Measurements from ENCODE around the gene VLDLR.

The VLDLR gene

DNA sequence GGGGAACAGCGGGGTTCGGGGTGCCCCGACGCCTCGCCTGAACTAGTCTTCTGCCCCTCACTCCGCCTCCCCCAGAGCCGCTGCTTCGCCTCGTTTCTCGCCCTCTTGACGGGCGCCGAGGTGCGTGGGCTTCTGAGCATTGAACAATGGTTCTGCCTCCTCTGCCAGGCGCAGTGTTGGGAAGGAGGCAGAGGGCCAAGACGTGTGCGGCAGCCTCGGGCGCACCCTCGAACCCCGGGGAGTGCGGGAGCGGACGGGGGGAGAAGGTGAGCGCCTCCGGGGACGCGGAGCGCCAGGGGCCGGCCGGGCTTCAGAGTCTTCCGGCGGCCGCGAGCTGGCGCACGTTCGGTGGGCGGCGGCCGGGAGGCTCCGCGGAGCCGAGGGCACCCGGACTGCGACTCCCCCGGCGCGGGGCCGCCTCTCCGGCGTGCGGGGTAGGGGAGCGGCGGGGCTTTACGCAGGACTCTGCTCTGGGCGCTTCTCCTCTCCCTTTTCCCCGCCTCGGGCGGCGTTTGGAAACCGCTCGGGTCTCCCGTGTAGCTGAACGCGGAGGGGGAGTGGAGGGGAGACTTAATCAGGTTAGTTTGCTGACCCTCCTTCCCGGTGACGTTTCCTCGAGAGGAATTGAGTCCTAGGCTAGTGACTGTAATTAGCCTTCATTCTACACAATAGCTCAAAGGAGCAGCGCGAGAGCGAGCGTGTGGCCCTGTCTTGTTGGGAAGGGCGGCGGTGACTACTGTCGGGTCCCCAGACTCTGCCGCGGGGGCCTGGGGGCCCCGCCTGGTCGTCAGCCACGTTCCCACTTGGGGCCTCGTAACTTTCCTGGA lies 1.1 kb downstream of the VLDLR start:
- DNase-seq, result no peak

GRCh38 chr9:2623288-2624050 lies 1.9 kb downstream of the VLDLR start:
- no peak for DNase-seq

- no peak for DNase-seq
Observed at GRCh38 chr9:2624051-2624682, 2.6 kb downstream of the VLDLR start.

DNA sequence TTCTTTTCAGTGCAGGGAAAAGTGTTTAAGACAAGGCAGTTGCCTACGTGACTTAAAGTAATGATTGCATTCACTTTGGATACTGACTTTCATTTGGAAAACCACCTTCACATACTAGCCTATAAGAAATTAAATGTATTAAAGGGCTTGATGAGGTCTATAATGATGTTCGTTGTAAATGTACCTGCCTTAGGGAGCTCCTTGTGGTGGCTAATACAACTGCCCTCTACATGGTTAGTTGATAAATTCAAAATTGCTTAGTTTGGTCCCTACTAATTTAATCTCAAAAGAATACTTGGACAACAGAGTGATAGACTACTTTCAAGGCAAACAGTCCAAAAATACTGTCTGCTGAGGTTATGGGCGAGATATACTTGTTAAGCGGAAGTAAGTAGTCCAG lies 3.8 kb downstream of the VLDLR start:
- no peak for DNase-seq

- no peak for DNase-seq
Observed at GRCh38 chr9:2628919-2629318, 7.3 kb downstream of the VLDLR start.

DNA sequence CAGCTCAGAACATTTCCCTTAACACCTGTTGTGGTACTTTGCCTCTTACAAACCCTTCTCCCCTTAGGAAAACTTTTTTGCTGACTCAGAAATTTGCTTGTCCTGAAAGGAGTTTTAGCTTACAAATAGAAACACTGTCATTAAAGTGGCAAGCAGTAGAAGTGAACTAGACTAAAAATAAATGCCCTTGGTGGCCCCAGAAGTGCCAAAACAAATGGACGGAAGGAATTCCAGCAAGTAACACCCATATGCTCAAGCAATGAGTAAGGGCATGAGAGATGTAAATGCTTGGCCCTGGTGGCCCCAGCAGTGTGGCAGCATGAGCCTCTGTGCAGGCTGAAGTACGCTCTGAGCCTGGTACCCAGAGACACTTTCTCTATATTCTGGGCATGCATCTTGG lies 8.6 kb downstream of the VLDLR start:
- no peak for DNase-seq

DNA sequence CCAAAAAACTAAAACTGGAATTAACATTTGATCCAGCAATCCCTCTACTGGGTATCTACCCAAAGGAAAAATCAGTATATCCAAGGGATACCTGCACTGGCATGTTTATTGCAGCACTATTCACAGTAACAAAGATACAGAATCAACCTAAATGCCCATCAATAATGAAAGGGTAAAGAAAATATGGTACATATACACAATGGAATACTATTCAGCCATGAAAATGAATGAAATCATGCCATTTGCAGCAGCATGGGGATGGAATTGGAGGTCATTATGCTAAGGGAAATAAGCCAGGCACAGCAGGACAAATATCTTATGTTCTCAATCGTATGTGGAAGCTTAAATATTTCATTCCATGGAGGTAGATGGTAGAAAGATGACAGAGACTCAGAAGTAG lies 9.7 kb downstream of the VLDLR start:
- no peak for DNase-seq

DNA sequence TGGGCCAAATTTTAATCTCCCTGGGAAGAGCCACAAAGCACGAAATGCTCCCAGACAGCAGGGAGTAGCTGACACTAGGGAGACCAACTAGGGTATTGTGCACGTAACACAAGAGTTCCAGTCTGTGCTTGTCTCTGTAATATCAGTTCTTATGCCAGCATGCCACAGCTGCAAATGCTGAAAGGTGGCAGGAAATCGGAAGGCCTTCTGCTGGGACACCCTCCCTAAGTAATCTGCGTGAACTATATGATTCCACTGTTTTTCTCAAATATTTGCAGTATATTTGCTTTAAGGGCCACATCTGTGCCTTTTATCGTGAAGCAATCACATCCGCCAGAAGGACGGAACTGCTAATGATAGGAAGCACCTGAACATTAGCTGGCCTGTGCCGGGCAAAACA lies 12.6 kb downstream of the VLDLR start:
- DNase-seq, result no peak

- no peak for DNase-seq
Observed at GRCh38 chr9:2634818-2635217, 13.2 kb downstream of the VLDLR start.

GRCh38 chr9:2635922-2636321 lies 14.3 kb downstream of the VLDLR start:
- DNase-seq, result no peak

DNA sequence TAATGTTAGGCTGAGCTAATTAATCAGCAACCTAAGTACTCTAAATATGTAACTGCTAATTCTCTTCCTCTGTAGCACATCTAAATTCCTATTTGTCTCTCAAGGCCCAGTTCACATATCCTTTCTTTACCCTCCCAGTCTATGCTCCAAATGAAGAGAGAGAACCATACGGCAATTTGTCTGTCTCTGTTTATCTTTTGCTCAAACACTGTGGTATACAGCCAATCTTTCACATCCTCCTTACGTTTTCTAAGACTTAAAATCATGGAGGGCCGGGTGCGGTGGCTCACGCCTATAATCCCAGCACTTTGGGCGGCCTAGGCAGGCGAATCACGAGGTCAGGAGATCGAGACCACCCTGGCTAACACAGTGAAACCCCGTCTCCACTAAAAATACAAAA lies 15.8 kb downstream of the VLDLR start:
- DNase-seq, result no peak

GRCh38 chr9:2638871-2639673 lies 17.5 kb downstream of the VLDLR start:
- DNase-seq, result no peak

GRCh38 chr9:2639786-2640185 lies 18.2 kb downstream of the VLDLR start:
- no peak for DNase-seq

DNA sequence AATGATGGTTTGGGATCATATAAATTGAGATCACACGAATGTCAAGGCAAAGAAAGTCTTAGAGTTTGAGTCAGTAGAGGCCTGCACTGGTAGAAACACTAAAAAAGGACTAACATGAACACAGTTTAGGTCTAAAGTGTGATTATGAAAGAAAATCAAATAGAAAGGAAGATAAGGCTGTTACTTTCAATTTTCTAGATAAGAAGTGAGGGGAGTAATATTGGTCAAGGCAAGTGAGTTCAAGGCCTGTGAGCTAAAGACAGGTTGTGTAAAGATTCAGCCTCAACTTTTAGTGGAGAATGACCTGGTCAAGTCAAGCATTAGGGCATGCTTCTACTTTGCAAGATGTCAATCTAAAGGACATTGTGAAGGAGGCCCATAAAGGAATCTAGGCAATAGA lies 19.0 kb downstream of the VLDLR start:
- DNase-seq, result no peak

DNA sequence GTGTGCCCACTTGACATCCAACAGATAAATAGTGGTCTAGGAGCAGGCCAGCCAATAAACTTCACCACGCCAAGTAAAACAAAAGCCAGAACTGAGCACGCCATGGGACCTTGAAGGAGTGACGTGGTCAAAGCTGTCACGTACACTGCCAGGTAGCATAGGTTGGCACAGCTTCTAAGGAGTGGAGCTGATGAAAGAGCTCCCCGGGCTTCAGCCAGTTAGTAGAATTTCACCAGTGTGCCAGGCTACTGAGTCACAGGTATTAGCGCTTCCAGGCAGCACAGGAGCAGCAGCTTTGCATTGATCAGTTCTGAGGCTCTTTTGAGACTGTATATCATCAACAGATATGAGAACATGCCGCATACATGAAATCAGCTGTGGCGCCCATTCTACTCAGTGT lies 19.4 kb downstream of the VLDLR start:
- DNase-seq, result no peak

- DNase-seq, result no peak
Observed at GRCh38 chr9:2642068-2642467, 20.5 kb downstream of the VLDLR start.

GRCh38 chr9:2645569-2645968 lies 24.0 kb downstream of the VLDLR start:
- no peak for DNase-seq

DNA sequence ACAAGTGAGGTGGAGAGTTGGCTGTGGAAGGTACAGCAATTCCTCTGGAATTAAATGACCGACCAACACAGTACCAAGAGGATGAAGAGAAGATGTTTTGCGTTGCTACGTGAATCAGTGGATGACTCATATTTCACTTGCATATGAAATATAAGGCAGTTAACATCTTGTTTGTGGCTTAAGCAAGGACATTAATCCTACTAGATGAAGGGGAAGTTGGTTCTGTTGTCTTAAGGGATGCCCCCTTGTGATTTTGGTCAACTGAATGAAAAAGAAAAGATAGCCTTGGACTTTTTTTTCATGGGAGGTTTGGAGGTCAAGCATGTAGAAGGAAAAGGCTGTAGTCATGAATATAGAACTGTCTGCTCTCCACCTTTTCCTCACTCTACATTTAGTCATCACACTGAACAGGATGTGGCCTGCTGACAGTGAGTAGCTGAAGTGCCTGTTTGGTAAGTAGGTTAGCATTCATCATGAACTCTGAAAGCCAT lies 33.9 kb downstream of the VLDLR start:
- peak; percentile 45 for DNase-seq

DNA sequence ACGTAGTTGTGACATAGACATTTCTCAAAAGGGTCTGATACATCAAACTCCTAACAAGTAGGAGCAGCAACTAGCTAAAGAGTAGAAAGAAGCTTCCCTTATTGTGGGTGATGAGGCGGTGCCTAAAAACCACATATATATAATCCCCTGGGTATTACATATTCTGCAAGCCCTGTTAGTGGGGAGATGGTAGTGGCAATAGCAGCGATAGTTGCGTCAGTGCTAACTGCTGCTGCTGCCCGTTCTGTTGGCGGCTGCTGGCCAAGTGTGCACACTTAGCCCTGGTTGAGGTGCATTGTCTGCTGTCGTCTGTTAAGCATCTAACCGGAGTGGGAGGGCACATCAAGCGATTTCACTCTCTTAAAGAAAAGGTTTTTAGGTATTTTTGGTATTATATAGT lies 35.8 kb downstream of the VLDLR start:
- DNase-seq, result peak; percentile 37

DNA sequence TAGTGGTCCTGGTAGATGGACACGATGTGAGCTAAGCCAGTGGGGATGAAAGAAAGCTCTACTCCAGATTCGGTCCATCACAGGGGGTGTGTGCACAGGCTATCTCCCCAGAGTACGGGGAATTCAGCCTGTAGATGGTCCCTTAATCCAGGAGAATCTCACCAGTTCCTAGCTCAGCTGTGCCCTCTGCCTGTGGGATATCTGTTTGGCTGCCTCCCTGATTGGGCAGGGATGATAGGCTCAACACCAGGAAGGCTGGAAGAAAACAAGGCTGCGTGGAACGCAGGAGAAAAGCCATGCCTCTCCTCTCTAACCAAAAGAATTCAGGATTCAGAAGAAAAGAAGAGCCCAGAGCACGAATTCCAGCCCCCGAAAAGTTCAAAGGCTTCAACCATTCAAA lies 40.9 kb downstream of the VLDLR start:
- no peak for DNase-seq

GRCh38 chr9:2663461-2664173 lies 42.0 kb downstream of the VLDLR start:
- DNase-seq, result no peak
